GM21528 (cell line): ENCODE results near the gene HSPA1L.
"Not testable (repeated sequence)": the region's sequence is repeated elsewhere in the genome, so short reads cannot be mapped to it uniquely, and the experiment has no call there.

Experiments used
- ATAC-seq: cut with Tn5 transposase; IDR thresholded peaks from one replicate; pipeline ENCODE4 v1.9.1; 2021; ENCODE audit warnings: mild to moderate bottlenecking, moderate library complexity; ENCODE audit not compliant: unreplicated experiment, low FRiP score

HSPA1L gene

DNA sequence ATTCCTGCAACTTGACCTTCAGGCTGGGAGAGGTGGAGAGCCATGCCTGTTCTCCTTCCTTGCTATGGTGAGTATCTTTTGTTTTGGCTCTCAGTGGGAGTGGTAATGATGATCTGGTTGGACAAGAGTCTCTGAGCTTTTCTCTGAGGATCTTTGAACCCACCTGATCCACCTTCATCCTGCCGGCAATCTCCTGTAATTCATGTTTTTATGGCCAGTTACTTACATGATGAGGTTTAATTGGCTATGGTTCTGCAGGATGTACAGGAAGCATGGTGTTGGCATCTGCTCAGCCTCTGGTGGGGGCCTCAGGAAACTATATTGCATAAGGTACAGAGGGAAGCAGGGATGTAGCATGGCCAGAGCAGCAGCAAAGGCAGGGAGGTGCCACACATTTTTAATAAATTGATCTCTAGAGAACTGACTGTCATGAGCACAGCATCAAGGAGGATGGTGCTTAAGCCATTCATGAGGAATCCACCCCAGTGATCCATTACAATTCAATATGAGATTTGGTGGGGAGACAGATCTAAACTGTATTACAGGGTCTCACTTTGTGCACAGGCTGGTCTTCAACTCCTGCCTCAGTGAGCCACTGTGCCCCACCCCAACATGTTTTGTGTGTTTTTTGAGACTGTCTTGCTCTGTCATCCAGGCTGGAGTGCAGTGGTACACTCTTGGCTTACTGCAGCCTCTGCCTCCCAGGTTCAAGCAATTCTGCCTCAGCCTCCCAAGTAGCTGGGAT is 22.5 kb upstream of the HSPA1L start:
- no peak for ATAC-seq

DNA sequence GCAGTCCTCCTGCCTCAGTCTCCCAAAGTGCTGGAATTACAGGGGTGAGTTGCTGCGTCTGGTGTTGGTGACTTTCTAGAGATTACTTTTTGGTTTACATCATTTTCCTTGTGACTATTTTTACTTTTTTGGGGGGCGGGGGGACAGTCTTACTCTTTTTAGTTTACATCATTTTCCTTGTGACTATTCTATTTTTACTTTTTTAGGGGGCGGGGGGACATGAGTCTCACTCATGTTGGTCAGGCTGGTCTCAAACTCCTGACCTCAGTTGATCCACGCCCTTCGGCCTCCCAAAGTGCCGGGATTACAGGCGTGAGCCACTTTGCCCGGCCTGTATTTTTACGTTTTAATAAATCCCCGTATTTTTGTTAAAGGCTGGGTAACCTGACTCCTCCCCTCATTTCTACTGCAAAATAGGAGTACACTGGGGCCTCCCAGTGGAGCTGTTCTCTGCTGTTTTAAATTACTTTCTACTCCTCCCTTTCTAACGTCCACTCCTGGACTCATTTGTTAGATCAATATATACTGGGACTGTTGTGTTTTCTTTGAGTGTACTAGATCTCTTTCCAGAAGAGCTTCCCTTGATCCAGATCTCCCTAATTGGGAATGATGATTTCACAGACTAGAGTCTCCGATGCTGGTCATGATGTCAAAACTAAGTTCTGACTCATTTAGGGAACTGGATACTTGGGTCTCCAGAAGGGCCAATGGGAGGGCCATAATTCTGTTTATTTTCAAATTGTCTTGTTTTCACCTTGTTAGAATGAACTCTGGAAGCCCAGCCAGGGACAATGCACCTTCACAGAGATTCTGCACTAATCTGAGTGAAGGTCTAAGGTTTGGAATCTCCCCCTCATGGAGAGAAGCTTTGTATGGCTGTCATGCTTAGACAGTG is 21.6 kb upstream of the HSPA1L start:
- no peak for ATAC-seq

DNA sequence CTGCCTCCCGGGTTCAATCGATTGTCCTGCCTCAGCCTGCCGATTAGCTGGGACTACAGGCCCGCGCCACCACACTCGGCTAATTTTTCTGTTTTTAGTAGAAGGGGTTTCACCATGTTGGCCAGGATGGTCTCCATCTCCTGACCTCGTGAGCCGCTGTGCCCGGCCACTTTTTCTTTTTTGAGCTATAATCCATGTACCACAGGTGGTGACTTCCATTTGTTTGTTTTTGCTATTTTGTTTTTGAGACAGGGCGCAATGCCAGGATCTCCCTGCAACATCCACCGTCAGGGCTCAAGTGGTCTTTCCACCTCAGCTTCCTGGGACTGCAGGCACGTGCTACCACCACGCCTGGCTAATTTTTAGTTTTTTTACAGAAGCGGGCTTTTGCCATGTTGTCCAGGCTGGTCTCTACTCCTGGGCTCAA is 21.0 kb upstream of the HSPA1L start:
- ATAC-seq, result no peak

DNA sequence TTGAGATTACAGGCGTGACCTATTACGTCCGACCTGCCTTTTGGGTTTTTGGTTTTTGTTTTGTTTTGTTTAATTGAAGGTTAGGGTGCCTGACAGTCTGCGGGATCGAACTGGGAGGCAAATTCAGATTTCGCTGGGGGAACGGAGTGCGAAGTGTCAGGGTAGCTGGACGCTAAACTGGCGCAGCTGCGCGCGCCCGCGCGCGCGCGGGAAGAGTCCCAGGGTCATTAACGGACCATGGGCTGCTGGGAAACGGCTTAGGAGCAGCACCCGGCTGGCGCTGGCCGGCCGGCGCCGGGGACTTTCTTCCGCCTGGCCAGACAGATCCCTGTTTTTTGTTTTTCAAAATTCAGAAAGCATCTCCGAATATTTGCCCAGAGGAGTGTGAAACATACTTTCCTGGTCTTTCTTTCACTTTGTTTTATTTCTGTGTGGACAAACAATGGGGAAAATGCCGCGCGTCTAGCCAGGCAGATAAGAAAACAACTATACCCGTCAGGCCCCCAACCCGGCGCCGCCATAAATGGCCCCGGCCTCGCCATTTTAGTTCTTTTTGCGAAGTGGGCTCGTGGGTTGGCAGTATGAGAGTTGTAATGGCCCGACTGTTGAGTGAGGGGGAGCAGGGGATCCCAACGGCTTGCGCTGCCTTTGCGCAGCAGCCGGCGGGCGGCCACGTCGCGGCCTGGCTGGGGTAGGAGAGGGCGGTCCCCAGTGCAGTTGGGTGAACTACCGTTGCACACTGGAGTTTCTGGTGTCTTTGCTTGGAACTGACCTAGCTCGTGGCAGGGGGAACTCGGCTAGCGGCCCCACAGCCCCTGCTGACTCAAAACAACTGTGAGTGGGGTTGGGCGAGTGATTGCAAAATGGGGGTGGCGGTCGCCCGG is 19.5 kb upstream of the HSPA1L start:
- ATAC-seq, result no peak

- no peak for ATAC-seq
Observed at GRCh38 chr6:31831350-31832215, 16.5 kb upstream of the HSPA1L start.

DNA sequence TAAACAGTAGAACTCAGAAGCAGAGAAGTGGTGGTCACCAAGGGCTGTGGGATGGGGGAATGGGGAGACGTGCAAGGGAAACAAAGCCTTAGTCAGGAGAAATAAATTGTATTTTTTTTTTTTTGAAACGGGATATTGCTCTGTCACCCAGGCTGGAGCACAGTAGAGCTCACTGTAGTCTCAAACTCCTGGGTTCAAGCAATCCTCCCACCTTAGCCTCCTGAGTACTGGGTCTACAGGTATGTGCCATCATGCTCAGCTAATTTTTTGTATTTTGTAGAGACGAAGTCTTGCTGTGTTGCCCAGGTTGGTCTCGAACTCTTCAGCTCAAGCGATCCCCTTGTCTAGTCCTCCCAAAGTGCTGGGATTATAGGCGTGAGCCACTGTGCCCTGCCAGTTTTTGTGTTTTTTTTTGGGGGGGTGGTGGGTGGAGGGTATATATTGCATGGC is 15.8 kb upstream of the HSPA1L start:
- ATAC-seq, result no peak

DNA sequence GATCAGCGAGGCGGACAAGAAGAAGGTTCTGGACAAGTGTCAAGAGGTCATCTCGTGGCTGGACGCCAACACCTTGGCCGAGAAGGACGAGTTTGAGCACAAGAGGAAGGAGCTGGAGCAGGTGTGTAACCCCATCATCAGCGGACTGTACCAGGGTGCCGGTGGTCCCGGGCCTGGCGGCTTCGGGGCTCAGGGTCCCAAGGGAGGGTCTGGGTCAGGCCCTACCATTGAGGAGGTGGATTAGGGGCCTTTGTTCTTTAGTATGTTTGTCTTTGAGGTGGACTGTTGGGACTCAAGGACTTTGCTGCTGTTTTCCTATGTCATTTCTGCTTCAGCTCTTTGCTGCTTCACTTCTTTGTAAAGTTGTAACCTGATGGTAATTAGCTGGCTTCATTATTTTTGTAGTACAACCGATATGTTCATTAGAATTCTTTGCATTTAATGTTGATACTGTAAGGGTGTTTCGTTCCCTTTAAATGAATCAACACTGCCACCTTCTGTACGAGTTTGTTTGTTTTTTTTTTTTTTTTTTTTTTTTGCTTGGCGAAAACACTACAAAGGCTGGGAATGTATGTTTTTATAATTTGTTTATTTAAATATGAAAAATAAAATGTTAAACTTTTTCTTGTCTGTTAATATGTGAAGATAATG is 14.7 kb upstream of the HSPA1L start:
- ATAC-seq, result no peak

GRCh38 chr6:31827286-31828079 is 12.4 kb upstream of the HSPA1L start, which contains the start of gene HSPA1B:
TSS of gene HSPA1B (plus strand) at chr6:31827738. CDS start at chr6:31827951, 213 bp downstream.
- peak; percentile 66 for ATAC-seq

DNA sequence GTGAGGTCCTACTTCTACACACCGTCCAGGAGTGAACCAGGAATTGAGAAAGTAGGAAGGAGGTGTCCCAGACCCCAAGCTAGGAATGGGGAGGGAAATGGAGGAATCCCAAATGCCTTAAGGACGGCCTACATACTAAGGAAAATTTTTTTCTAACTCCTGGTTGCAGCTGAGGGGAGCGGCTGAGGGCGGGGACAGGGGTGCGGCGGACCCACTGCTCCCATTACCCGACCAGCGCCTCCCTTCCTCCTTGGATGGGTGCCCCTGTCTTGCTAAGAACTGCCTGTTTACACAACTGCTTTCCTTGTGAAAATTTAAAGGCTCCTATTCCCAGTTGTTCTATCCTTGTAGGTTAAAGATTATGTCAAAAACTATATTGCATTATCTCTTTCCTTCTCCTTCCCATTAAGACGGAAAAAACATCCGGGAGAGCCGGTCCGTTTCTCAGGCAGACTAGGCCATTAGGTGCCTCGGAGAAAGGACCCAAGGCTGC is 11.8 kb upstream of the HSPA1L start:
- ATAC-seq, result no peak

- no peak for ATAC-seq
Observed at GRCh38 chr6:31825553-31825952, 10.5 kb upstream of the HSPA1L start.

- ATAC-seq, result not testable (repeated sequence)
Observed at GRCh38 chr6:31823592-31824196, 8.6 kb upstream of the HSPA1L start.

DNA sequence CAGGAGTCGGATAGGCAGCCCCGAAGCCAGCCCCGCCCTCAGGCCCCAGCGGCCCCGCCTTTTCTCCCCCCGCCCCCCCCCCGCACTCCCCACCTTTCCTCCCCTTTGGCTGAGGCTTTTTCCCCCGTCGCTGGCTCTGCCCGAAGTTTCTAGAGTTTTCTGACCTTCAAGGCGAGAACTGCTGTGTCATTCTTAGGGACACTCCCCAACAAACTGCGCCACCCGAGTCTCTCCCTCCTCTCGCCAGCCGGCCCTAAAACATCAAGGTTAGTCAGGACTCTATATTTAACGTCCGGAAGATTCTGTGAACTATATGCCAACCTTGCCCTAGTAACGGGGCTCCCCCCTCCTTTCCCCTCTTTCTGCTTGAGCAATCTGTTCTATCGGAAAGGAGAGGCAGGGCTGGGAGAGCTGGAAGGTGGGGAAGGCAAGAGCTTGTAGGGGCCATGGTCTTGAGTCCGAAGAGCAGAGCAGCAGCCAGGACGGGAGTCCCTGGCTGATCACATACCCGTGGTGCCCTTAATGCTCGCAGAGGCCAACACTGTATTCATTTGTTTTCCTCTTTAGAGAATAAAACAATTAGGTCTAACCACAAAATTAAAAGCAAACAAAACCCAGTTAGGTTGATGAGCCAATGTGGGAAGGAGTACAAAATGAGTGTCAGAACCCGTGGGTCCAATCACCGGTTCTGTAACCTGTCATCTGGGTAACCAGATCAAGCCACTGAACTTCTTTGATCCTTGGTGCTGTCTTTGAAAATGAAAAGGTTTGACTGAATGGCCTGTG is 7.1 kb upstream of the HSPA1L start:
- ATAC-seq, result no peak

DNA sequence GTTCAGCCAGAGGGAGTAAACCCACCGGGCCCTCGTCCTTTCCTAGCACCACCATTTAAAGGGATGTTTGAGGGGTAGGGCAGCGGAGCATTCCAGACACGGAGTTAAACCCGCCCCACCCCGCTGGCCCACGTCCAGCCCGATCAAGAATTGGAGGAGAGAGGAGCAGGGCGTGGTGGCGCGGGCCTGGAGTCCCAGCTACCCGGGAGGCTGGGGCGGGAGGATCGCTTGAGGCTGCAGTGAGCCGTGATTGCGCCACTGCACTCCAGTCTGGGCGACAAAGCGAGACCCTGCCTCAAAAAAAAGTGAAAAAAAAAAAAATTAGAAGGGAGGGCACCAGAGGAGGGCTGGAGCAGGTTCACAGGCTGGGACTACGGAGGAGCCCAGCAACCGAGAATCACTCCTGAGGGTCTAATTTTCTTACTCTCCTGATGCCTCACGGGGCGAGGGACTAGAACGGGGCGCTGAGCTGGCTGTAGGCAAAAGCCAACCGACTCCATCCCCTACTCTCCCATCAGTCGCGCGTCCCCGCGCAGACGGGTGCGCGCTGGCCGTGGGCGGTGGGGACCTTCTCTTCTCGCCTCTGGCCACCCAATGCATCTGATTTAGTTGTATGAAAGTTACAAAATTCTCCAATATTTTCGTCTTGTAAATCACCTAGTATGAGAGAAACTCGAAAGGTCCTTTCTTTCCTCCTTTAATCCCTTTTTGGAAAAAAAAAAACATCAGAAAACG is 6.4 kb upstream of the HSPA1L start:
- ATAC-seq, result no peak

DNA sequence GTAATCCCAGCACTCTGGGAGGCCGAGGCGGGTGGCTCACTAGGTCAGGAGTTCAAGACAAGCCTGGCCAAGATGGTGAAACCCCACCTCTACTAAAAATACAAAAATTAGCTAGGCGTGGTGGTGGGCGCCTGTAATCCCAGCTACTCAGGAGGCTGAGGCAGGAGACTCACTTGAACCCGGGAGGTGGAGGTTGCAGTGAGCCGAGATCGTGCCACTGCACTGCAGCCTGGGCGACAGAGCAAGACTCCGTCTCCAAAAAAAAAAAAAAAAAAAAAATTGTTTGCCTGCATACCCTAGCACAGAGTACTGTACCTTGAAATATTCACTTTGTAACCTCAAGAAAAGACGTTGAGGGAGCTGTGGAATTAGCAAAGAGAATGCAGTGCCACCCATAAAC is 5.3 kb upstream of the HSPA1L start:
- ATAC-seq, result not testable (repeated sequence)

- no peak for ATAC-seq
Observed at GRCh38 chr6:31819871-31820299, 4.8 kb upstream of the HSPA1L start.

DNA sequence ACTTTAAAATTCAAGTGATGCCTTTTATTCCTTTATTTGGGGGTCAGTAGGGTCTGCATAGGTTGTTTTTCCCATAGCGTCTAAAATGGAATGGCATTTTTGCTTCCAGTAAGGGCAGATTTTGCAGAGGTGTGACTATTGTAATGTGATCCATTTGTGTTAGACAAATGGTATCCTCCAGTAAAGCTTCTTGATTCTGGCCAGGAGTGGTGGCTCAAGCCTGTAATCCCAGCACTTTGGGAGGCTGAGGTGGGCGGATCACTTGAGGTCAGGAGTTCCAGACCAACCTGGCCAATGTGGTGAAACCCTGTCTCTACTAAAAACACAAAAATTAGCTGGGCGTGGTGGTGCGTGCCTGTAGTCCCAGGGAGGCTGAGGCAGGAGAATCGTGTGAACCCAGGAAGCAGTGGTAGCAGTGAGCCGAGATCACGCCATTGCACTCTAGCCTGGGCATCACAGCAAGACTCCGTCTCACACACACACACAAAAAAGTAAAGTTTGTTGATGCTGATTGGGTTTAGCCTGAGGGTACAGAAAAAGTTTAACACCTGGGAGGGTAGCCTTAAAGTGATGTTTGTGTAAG is 2.9 kb upstream of the HSPA1L start:
- ATAC-seq, result not testable (repeated sequence)
